GM06990 (cell line): ENCODE results near the gene PCDHB1.

Experiments used
- DNase-seq: peaks from one replicate; pipeline ENCODE4 v3.0.0-alpha.2; 2011; ENCODE audit not compliant: insufficient read length; ENCODE audit errors: extremely low read depth
- H3K27me3 ChIP-seq: replicated peaks from 2 replicates; pipeline ENCODE4 v1.6.0; 2011; ENCODE audit warnings: low read length; ENCODE audit not compliant: control insufficient read depth, insufficient read depth
- H3K36me3 ChIP-seq: 2 replicates; pipeline ENCODE4 v1.5.1; 2011; ENCODE audit warnings: low read length; ENCODE audit not compliant: control insufficient read depth, insufficient read depth
- H3K4me3 ChIP-seq: replicated peaks from 2 replicates; pipeline ENCODE4 v1.5.1; 2011; ENCODE audit warnings: low read depth, mild to moderate bottlenecking, control low read depth, low read length
- TF ChIP-seq, protein P1 (sequence below): IDR thresholded peaks from 2 replicates; pipeline ENCODE4 v1.5.1; 2011; ENCODE audit warnings: low read length, control low read depth, mild to moderate bottlenecking, inconsistent platforms; ENCODE audit not compliant: insufficient read depth, poor library complexity, severe bottlenecking

The PCDHB1 gene

DNA sequence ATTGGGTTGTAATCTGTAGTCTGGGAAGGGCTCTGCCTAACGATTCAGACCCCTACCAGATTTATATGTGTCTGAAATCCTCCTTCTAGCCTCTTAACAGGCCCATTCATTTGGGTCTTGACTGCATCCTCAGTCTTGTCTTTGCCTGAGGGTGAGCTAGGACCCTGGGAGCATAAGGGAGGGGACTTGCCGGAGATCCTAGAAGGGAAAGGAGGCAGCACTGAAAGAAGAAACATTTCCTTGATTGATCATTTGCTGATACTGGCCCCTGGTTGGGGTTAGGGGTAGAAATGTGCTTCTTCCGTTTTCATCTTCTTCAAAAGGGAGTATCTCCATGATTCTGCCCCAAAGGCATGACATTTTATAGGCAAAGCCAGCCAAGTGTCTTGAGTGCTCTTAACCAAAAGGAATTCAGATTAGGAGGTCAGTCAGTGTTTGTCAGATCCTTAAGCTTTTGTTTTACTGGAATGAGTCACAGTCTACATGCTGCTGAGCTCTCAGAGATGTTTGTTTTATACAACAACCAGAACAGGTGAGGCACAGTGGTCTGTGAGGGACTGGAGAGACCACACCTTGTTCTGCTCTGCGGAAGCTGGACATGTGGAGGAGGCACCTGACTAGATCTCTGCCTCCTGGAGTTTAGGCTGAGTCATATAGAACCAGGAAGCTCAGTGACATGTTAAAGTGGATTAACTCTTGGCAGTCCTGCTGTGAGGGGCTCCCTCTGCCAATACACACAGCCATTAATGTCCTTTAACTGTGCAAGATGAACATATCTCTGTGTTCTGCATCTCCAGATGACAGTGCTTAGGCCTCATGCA is 47.2 kb upstream of the PCDHB1 start:
- TF ChIP-seq, protein P1, sequence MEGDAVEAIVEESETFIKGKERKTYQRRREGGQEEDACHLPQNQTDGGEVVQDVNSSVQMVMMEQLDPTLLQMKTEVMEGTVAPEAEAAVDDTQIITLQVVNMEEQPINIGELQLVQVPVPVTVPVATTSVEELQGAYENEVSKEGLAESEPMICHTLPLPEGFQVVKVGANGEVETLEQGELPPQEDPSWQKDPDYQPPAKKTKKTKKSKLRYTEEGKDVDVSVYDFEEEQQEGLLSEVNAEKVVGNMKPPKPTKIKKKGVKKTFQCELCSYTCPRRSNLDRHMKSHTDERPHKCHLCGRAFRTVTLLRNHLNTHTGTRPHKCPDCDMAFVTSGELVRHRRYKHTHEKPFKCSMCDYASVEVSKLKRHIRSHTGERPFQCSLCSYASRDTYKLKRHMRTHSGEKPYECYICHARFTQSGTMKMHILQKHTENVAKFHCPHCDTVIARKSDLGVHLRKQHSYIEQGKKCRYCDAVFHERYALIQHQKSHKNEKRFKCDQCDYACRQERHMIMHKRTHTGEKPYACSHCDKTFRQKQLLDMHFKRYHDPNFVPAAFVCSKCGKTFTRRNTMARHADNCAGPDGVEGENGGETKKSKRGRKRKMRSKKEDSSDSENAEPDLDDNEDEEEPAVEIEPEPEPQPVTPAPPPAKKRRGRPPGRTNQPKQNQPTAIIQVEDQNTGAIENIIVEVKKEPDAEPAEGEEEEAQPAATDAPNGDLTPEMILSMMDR: no peak
- no peaks in the 10 kb centered on the region for H3K27me3 ChIP-seq

DNA sequence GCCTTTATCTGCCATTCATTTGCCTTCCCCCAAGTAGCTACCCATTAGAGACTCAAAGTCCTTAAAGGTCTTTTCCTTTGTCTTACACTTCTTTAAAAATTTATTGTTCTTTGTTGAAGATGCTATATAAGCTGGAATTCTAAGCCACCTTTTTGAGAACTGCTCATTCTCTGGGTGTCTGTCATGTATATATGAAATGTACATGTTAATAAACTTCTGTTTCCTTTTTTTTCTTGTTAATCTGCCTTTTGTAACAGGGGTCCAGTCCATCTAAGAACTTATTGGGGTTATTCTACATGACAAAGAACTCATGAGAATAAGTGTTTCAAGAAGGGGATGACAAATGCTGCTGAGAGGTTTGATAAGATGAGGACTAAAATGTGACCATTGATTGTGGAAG is 43.4 kb upstream of the PCDHB1 start:
- H3K27me3 ChIP-seq: no peaks in the 10 kb centered on the region
- DNase-seq: no peak
- TF ChIP-seq, protein P1: no peak
- H3K36me3 ChIP-seq: no peaks in the 10 kb centered on the region
- H3K4me3 ChIP-seq: no peak overlapping the region

More for the DNA sequence above, 47.2 kb upstream of the PCDHB1 start:
- DNase-seq: no peak
- H3K36me3 ChIP-seq: no peaks in the 10 kb centered on the region
- no peak overlapping the region for H3K4me3 ChIP-seq

- no peaks in the 10 kb centered on the region for H3K36me3 ChIP-seq
- no peaks in the 10 kb centered on the region for H3K27me3 ChIP-seq
- H3K4me3 ChIP-seq: no peak overlapping the region
- DNase-seq: no peak
- TF ChIP-seq, protein P1: no peak
These were observed 41.0 kb upstream of the PCDHB1 start for GRCh38 chr5:141010047-141010793.

DNA sequence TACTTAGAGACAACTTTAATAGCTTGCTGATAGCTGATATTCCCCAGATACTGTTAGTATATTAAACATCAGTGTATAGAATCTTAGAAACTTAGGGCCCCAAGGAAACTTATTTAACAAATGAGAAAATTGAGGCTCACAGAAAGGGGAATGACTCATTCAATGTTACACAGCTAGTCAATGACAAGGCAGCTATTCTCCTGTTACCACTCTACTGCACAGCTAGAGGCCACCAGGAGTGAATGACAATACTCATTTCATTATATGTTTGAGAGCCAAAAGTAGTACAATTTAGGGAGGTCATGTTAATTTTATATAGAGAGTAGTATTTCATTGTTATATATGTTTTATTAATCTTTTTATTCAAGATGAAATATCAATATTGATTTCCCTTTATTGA is 33.2 kb upstream of the PCDHB1 start:
- DNase-seq: no peak
- TF ChIP-seq, protein P1: no peak
- H3K36me3 ChIP-seq: no peaks in the 10 kb centered on the region
- H3K27me3 ChIP-seq: no peaks in the 10 kb centered on the region
- H3K4me3 ChIP-seq: no peak overlapping the region

DNA sequence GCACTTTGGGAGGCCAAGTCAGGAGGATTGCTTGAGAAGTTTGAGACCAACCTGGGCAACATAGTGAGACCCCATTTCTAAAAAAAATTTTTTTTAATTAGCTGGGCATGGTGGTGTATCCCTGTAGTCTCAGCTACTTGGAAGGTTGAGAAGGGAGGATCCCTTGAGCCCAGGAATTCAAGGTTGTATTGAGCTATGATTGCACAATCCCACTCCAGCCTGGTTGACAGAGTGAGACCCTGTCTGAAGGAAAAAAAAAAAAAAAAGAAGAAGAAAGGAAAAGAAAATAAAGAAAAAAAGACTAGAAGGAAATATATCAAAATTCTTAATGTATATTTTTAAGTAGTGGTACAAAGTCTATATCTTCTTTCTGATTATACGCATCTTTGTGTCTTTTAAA is 28.8 kb upstream of the PCDHB1 start:
- TF ChIP-seq, protein P1: no peak
- Histone ChIP-seq H3K36me3 (no peaks in the 10 kb centered on the region), H3K27me3 (no peaks in the 10 kb centered on the region), H3K4me3 (no peak overlapping the region)
- no peak for DNase-seq
